Adrenal gland (tissue), 5 donors: ENCODE data around the gene MBOAT7.

Experiments used
- POLR2A ChIP-seq, 2 donors: fragments of 450-650 bp; IDR thresholded peaks; one replicate each; pipeline ENCODE4 v1.6.1; 2017; ENCODE audit warnings: antibody characterized with exemption in 2 of 2, mild to moderate bottlenecking in 2 of 2, moderate library complexity in 1 of 2
- TF ChIP-seq, protein P1 (sequence below), 6 experiments: fragments of 450-650 bp in 4 of 6; fragments of 200-600 bp in 2 of 6; sonication (generic) in 1 of 6; IDR thresholded peaks; 1 replicate in 5 of 6; 2 replicates in 1 of 6; pipeline versions ENCODE4 v1.5.1 to v1.8.0; 2016 to 2021; ENCODE audit warnings: antibody characterized with exemption in 6 of 6, mild to moderate bottlenecking in 2 of 6, moderate library complexity in 1 of 6
- donor health status: DM: no; HTN: no; CAD: no.

DNA sequence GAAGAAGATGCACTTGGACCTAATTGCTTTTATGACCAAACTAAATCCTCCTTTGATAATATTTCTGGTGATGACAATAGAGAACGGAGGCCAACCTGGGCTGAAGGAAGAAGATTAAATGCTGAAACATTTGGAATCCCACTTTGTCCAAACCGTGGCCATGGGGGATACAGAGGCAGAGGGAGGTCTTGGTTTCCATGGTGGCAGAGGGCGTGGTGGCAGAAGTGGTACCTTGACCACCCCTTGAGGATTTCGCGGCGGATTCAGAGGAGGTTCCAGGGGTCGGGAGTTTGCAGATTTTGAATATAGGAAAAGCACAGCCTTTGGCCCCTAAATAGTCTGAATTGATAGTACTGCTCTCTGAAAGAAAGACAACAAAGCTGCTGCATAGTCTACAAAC, 40.7 kb upstream of the MBOAT7 start:
- TF ChIP-seq, protein P1, sequence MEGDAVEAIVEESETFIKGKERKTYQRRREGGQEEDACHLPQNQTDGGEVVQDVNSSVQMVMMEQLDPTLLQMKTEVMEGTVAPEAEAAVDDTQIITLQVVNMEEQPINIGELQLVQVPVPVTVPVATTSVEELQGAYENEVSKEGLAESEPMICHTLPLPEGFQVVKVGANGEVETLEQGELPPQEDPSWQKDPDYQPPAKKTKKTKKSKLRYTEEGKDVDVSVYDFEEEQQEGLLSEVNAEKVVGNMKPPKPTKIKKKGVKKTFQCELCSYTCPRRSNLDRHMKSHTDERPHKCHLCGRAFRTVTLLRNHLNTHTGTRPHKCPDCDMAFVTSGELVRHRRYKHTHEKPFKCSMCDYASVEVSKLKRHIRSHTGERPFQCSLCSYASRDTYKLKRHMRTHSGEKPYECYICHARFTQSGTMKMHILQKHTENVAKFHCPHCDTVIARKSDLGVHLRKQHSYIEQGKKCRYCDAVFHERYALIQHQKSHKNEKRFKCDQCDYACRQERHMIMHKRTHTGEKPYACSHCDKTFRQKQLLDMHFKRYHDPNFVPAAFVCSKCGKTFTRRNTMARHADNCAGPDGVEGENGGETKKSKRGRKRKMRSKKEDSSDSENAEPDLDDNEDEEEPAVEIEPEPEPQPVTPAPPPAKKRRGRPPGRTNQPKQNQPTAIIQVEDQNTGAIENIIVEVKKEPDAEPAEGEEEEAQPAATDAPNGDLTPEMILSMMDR (IDR thresholded peaks at IDR 0.05) = no peak
- no peak for TF ChIP-seq POLR2A (IDR thresholded peaks at IDR 0.05)
